T follicular helper cell (primary cell): ENCODE data around the gene PI4KA.
"Not testable (repeated sequence)": the region's sequence is repeated elsewhere in the genome, so short reads cannot be mapped to it uniquely, and the experiment has no call there.

ENCODE experiments used
- DNase-seq: peaks from one replicate; pipeline ENCODE4 v3.0.0-alpha.2; 2020; ENCODE audit warnings: low read depth

The PI4KA gene

GRCh38 chr22:20748731-20749428, 109.7 kb downstream of the PI4KA start:
- DNase-seq: no peak

DNA sequence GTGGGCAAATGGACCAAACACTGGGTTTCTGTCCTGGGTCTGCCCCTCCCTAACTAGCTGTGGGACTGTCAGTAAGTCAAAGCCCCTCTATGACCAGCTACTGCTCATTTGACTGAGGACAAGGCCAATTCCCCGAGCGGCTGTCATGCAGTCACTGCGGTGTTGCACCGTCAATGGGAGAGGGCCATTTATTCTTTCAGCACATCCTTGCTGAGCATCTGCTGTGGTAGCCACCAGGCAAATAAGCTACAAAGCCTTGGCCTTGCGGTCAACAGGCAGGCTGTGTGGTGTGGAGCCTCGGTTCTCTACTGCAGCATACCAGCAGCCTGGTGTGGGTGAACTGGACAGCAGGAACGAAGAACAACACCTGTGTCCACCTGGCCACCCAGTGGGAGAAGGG, 110.5 kb downstream of the PI4KA start:
- no peak for DNase-seq

- DNase-seq: no peak
Observed at GRCh38 chr22:20747223-20747622, 111.4 kb downstream of the PI4KA start.

DNA sequence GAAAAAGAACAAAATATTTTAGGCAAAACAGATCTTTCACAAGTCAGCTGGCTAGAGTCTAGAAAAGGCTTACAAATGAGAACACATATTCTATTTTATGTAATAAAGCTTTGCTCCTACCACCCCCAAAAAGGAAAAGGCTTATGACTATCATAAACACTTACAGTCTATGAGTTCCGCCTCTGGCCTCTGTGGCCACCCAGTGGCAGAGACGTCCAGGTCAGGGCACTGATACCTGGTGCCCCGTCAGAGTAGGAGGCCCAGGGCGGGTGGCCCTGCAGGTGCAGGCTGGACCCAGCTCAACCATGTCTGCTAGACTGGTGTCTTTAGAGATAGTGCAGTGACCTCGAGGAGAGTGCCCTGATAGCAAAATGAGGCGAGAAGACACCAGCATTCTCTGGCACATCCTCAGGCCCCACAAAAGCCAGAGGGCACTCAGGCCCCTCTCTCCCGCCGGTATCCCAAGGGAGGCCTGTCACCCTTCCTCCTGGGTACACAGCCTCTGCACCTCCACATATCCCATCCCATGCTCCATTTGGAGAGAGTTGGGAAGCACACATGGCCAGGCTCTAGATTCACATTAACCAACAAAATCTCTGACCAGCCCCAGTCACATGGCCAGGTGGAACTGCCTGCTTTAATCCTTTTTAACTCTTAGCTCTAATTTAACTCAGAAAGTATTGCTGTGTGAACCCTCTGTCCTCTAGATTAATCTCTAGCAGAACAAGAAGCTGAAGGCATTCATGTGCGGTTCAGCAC, 112.0 kb downstream of the PI4KA start:
- no peak for DNase-seq

GRCh38 chr22:20745119-20745518, 113.5 kb downstream of the PI4KA start:
- no peak for DNase-seq

- no peak for DNase-seq
Observed at GRCh38 chr22:20744456-20744855, 114.2 kb downstream of the PI4KA start.

- DNase-seq: no peak
Observed at GRCh38 chr22:20742764-20743163, 115.8 kb downstream of the PI4KA start.

- peak; percentile 24 for DNase-seq
Observed at GRCh38 chr22:20741634-20742581, 116.7 kb downstream of the PI4KA start.

GRCh38 chr22:20741008-20741633, 117.5 kb downstream of the PI4KA start:
- no peak for DNase-seq

- DNase-seq: no peak
Observed at GRCh38 chr22:20740222-20740951, 118.2 kb downstream of the PI4KA start.

GRCh38 chr22:20738394-20739089, 120.1 kb downstream of the PI4KA start:
- no peak for DNase-seq

DNA sequence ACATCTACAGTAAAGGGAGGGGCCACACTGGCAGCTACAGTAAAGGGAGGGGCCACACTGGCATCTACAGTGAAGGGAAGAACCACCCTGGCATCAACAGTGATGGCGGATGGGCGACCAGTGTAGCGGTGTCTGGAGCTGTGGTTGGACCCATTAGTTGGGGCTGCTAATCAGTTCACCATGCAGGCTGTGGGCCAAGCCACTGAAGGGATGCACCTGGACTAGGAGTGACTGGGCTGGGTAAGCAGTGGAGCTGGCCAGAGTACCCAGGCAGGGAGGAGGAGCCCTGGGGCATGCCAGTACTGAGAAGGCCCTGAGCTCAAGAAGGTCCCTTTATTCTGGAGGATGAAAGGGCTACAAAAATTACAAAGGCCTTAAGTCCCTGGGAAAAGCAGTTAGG, 121.7 kb downstream of the PI4KA start:
- DNase-seq: not testable (repeated sequence)

GRCh38 chr22:20735356-20736162, 123.1 kb downstream of the PI4KA start:
- DNase-seq: not testable (repeated sequence)

DNA sequence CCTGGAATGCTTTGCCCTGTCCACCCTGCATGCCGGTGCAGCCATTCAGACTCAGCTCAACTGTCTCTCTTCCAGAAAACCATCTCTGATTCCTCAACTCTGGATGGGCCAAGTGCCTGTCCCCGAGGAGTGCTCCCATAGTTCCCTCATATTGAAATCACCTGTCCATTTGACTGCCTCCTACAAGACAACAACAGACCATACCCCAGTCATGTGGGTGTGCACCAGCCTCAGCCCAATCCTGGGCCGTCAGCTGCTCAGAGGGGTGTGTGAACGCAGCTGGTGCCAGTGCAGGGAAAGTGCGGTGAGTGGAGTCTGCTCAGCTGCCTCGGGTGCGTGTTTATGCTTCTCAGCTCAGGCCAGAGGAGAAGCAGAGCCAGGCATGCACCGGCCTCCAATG, 126.2 kb downstream of the PI4KA start:
- DNase-seq: not testable (repeated sequence)

GRCh38 chr22:20729194-20729593, 129.4 kb downstream of the PI4KA start:
- DNase-seq: no peak

DNA sequence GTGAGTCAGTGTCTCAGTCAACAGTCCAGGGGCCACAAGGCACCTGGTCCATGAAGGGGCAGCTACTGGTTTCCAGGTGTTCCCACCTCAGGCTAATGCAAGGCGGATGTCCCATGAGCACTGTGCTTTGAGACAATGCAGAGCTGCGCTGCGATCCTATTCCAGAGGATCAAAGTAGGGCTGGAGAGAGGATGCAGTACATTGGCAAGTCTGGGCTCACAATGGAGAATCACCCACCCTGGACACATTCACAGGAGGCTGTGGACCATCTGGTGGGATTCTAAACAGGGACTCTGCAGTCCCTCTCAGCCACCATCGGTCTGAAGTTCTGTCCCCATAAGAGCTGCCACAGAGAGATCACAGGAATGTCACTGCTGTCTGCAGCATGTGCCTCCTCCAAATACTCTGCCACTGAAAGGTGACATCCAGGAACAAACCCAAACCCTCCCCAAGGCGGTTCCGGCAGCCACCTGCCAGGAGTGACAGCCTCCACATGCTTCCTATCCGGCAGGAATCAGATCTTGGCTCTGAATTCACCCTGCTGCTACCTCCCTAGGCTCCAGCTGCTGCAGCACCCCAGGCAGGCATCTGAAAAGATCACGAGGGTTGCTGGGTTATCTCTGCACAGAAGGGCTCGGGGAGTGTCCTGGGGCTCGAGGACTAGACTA, 130.0 kb downstream of the PI4KA start:
- no peak for DNase-seq

DNA sequence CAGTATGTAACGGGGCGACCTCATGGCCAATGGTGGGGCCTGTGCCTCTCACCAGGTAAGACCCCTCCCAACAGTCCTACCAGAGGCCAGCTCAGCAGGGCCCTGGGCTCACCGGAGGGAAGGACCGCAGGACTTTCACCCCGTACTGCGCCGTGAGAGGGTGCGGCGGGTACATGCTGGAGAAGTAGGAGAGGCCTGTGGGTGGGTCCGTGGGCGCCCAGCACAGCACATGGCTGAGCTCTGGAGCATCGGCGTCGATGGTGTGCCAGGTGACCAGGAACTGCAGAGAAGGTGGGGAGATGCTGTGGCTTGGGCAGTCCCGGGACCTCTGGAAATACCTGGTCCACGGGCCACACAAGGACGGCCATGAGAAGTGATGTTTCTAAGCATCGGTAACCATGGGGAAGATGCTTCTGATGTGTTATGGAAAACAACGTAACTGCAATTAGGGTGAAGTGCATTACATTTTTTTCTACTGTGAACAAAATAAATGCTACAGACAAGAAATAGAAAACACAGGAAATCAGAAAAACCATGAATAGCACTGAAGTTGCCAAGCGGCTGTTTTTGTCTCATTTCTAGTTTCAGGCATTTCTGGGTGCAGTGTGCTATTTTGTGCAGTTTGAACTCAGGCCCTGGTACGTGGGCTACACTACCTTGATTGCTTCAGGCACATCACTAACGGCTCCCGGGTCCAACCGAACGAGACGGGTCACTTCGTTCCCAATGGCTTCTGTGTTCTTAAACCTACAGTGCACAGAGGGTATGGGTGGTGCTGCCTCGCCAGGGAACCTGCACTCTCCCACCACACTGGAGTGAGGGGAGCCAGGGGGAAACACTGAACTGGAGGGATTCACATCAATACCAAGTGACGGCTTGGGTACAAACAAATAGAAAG, 131.2 kb downstream of the PI4KA start:
- DNase-seq: no peak

- DNase-seq: no peak
Observed at GRCh38 chr22:20725987-20726558, 132.5 kb downstream of the PI4KA start.
